Measurements from ENCODE around the gene NAA60. TPM values are rescaled to one million over a fixed set of nuclear protein-coding genes. Genes with fewer than 3 reads are reported as not detected.

Gene NAA60
- total RNA-seq, 1 donor from 2014 or later: 56.3 TPM

- Histone ChIP-seq H3K4me1 (no peaks in the 10 kb centered on the region), H3K27ac (no peak overlapping the region), H3K27me3 (ENCODE audit: low read depth) (no peaks in the 10 kb centered on the region), H3K4me3 (no peak overlapping the region), H3K36me3 (peaks cover 31% of the 10 kb centered on the region), H3K9me3 (peaks cover 94% of the 10 kb centered on the region)
- intact Hi-C loops (cut with DNase I): no loop called here
- ATAC-seq (no peak), DNase-seq (no peak)
- TF ChIP-seq CTCF (IDR thresholded peaks at IDR 0.05): no peak
These were observed 34.8 kb upstream of the NAA60 start for GRCh38 chr16:3408561-3409197.

- DNase-seq: no peak
- Histone ChIP-seq H3K4me1 (no peaks in the 10 kb centered on the region), H3K27ac (no peak overlapping the region), H3K27me3 (ENCODE audit: low read depth) (no peaks in the 10 kb centered on the region), H3K4me3 (no peak overlapping the region), H3K9me3 (peaks cover 77% of the 10 kb centered on the region), H3K36me3 (no peaks in the 10 kb centered on the region)
- intact Hi-C loops (cut with DNase I): no loop called here
- no peak for TF ChIP-seq CTCF (IDR thresholded peaks at IDR 0.05)
- no peak for ATAC-seq
These were observed 29.6 kb upstream of the NAA60 start for GRCh38 chr16:3413730-3414379.

- no peak overlapping the region for H3K27ac ChIP-seq
- no peak for TF ChIP-seq CTCF (IDR thresholded peaks at IDR 0.05)
- H3K36me3 ChIP-seq: peaks cover 14% of the 10 kb centered on the region
- peak in 1 of 2 donors; percentile 77 for ATAC-seq
- no peaks in the 10 kb centered on the region for H3K27me3 ChIP-seq (ENCODE audit: low read depth)
- intact Hi-C loops (cut with DNase I): no loop called here
- H3K4me1 ChIP-seq: no peaks in the 10 kb centered on the region
- no peaks in the 10 kb centered on the region for H3K9me3 ChIP-seq
- peak overlapping the region; percentile 10 for H3K4me3 ChIP-seq
- DNase-seq: peak; percentile 59
These were observed 11.7 kb upstream of the NAA60 start for GRCh38 chr16:3431779-3432219.

- Histone ChIP-seq H3K36me3 (peaks cover 19% of the 10 kb centered on the region), H3K4me3 (no peak overlapping the region), H3K27me3 (ENCODE audit: low read depth) (no peaks in the 10 kb centered on the region), H3K4me1 (no peaks in the 10 kb centered on the region), H3K9me3 (no peaks in the 10 kb centered on the region), H3K27ac (no peak overlapping the region)
- DNase-seq: no peak
- no peak for TF ChIP-seq CTCF (IDR thresholded peaks at IDR 0.05)
- intact Hi-C loops (cut with DNase I): no loop called here
- ATAC-seq: no peak
These were observed 9.1 kb upstream of the NAA60 start for GRCh38 chr16:3434373-3434772.

GRCh38 chr16:3439637-3440036, 3.8 kb upstream of the NAA60 start:
- Histone ChIP-seq H3K27ac (no peak overlapping the region), H3K27me3 (ENCODE audit: low read depth) (no peaks in the 10 kb centered on the region), H3K36me3 (peaks cover 20% of the 10 kb centered on the region), H3K9me3 (no peaks in the 10 kb centered on the region), H3K4me1 (peaks cover 6% of the 10 kb centered on the region), H3K4me3 (no peak overlapping the region)
- intact Hi-C loops (cut with DNase I): no loop called here
- DNase-seq: no peak
- ATAC-seq: no peak
- TF ChIP-seq CTCF (IDR thresholded peaks at IDR 0.05): no peak
